AG09309 (cell line): Measurements from ENCODE around the gene COG5.
"Not testable (repeated sequence)": the region's sequence is repeated elsewhere in the genome, so short reads cannot be mapped to it uniquely, and the experiment has no call there.

Source experiments
- DNase-seq: peaks from one replicate; pipeline ENCODE4 v3.0.0-alpha.2; 2010; ENCODE audit warnings: low read depth
- H3K4me3 ChIP-seq: 2 replicates; pipeline ENCODE4 v1.5.1; 2011; ENCODE audit warnings: mild to moderate bottlenecking, low read depth, low read length, moderate library complexity; ENCODE audit not compliant: control insufficient read depth
- CTCF ChIP-seq: IDR thresholded peaks from 2 replicates; pipeline ENCODE4 v1.5.1; 2011; ENCODE audit warnings: mild to moderate bottlenecking, low read depth, low read length, inconsistent platforms; ENCODE audit not compliant: insufficient read depth, control insufficient read depth; ENCODE audit errors: missing control alignments

COG5 gene

GRCh38 chr7:107544848-107545591 is 18.7 kb downstream of the COG5 start:
- DNase-seq: no peak
- no peak for TF ChIP-seq CTCF
- H3K4me3 ChIP-seq: no peak overlapping the region

- no peak for TF ChIP-seq CTCF
- H3K4me3 ChIP-seq: no peak overlapping the region
- no peak for DNase-seq
Observed at GRCh38 chr7:107543338-107543993, 20.3 kb downstream of the COG5 start.

- TF ChIP-seq CTCF: no peak
- H3K4me3 ChIP-seq: no peak overlapping the region
- DNase-seq: no peak
Observed at GRCh38 chr7:107538001-107538400, 25.7 kb downstream of the COG5 start.

- DNase-seq, H3K4me3 ChIP-seq: not testable (repeated sequence)
Observed at GRCh38 chr7:107537228-107537627, 26.5 kb downstream of the COG5 start.

GRCh38 chr7:107534139-107534538 is 29.6 kb downstream of the COG5 start:
- no peak for TF ChIP-seq CTCF
- DNase-seq: no peak

GRCh38 chr7:107530751-107531150 is 33.0 kb downstream of the COG5 start:
- DNase-seq: no peak
- no peak for TF ChIP-seq CTCF
- no peak overlapping the region for H3K4me3 ChIP-seq

More at GRCh38 chr7:107534139-107534538, 29.6 kb downstream of the COG5 start:
- H3K4me3 ChIP-seq: no peak overlapping the region

- no peak overlapping the region for H3K4me3 ChIP-seq
- peak; percentile 28 for DNase-seq
- no peak for TF ChIP-seq CTCF
Observed at GRCh38 chr7:107528461-107528860, 35.3 kb downstream of the COG5 start.
